B cell (primary cell): Measurements from ENCODE around the gene RDM1. TPM values are rescaled to one million over a fixed set of nuclear protein-coding genes. Genes with fewer than 3 reads are reported as not detected.

Experiments
- ATAC-seq: fragments of 200-7000 bp; cut with Tn5 transposase; one replicate; pipeline ENCODE4 v1.10.0; 2021; ENCODE audit warnings: low read depth, mild to moderate bottlenecking, moderate number of reproducible peaks, moderate library complexity
- CTCF ChIA-PET: fragments of 350-600 bp; sonication (Branson Sonifier 250); formaldehyde crosslinking; loops from one replicate; lab custom pipeline; 2021; ENCODE audit warnings: antibody characterized with exemption, inconsistent platforms; lab: Charles Lee
- POLR2A ChIA-PET: fragments of 350-600 bp; sonication (Branson Sonifier 250); formaldehyde crosslinking; loops from one replicate; lab custom pipeline; 2021; ENCODE audit warnings: antibody characterized with exemption; lab: Charles Lee
- DNase-seq: peaks from one replicate; pipeline ENCODE4 v3.0.0; 2013
- H2AFZ ChIP-seq: 2 replicates; pipeline ENCODE4 v1.6.1; 2012; ENCODE audit warnings: mild to moderate bottlenecking, low read depth, low read length; ENCODE audit not compliant: insufficient read depth, poor library complexity, severe bottlenecking
- H3K27ac ChIP-seq, 2 donors: 1 replicate in 1 of 2; 2 replicates in 1 of 2; pipeline ENCODE4 v1.5.1; 2012 to 2013; ENCODE audit warnings: low read length in 2 of 2, mild to moderate bottlenecking in 2 of 2, moderate library complexity in 1 of 2
- H3K27me3 ChIP-seq, 4 experiments: fragments of 200-600 bp in 1 of 4; sonication (generic) in 1 of 4; replicated peaks in 1 of 4; 1 replicate in 2 of 4; 2 replicates in 2 of 4; pipeline versions ENCODE4 v1.6.1 to v1.7.0; 2013 to 2016; ENCODE audit warnings: low read length in 3 of 4, mild to moderate bottlenecking in 2 of 4, mixed read lengths in 1 of 4, moderate library complexity in 1 of 4; ENCODE audit not compliant: insufficient read depth in 4 of 4, control insufficient read depth in 3 of 4; ENCODE audit errors: control extremely low read depth in 1 of 4
- H3K36me3 ChIP-seq, 2 experiments: replicated peaks in 1 of 2; 1 replicate in 1 of 2; 2 replicates in 1 of 2; pipeline versions ENCODE4 v1.6.1 to v1.7.1; 2013; ENCODE audit warnings: low read length in 1 of 2; ENCODE audit not compliant: insufficient read depth in 2 of 2, control insufficient read depth in 1 of 2; ENCODE audit errors: control extremely low read depth in 1 of 2, extremely low read depth in 1 of 2
- H3K4me1 ChIP-seq, 2 donors: fragments of 200-600 bp in 1 of 2; sonication (generic) in 1 of 2; 1 replicate in 1 of 2; 2 replicates in 1 of 2; pipeline versions ENCODE4 v1.5.1 to v1.6.1; 2013 to 2017; ENCODE audit warnings: low read length in 2 of 2; ENCODE audit not compliant: control insufficient read depth in 2 of 2, insufficient read depth in 2 of 2
- H3K4me2 ChIP-seq: replicated peaks from 2 replicates; pipeline ENCODE3; 2012; ENCODE audit warnings: mild to moderate bottlenecking, low read depth, low read length; ENCODE audit not compliant: poor library complexity, severe bottlenecking
- H3K4me3 ChIP-seq, 5 experiments: fragments of 200-600 bp in 1 of 5; sonication (generic) in 1 of 5; 1 replicate in 3 of 5; 2 replicates in 2 of 5; pipeline versions ENCODE4 v1.5.1 to v1.7.0; 2011 to 2016; ENCODE audit warnings: low read length in 4 of 5, mild to moderate bottlenecking in 4 of 5, low read depth in 2 of 5, control low read depth in 1 of 5, moderate library complexity in 1 of 5; ENCODE audit not compliant: insufficient read depth in 1 of 5; ENCODE audit errors: control extremely low read depth in 1 of 5, extremely low read depth in 1 of 5
- H3K79me2 ChIP-seq: fragments of 200-600 bp; sonication (generic); one replicate; pipeline ENCODE4 v1.6.0; 2016; ENCODE audit warnings: low read length; ENCODE audit not compliant: control insufficient read depth, insufficient read depth
- H3K9ac ChIP-seq: fragments of 200-600 bp; sonication (generic); 2 replicates; pipeline ENCODE4 v1.6.1; 2017; ENCODE audit warnings: mild to moderate bottlenecking, low read length, moderate library complexity
- H3K9me3 ChIP-seq, 3 donors: one replicate each; pipeline versions ENCODE4 v1.6.1 to v1.7.1; 2013; ENCODE audit warnings: low read length in 2 of 3; ENCODE audit not compliant: control insufficient read depth in 2 of 3, insufficient read depth in 1 of 3; ENCODE audit errors: control extremely low read depth in 1 of 3
- H4K20me1 ChIP-seq: 2 replicates; pipeline ENCODE4 v1.6.0; 2012; ENCODE audit warnings: mild to moderate bottlenecking, low read length; ENCODE audit not compliant: insufficient read depth, control insufficient read depth, poor library complexity, severe bottlenecking
- H3K27ac Mint-ChIP-seq: one replicate; pipeline ENCODE4 v1.8.0; 2021; ENCODE audit warnings: mixed read lengths
- H3K27me3 Mint-ChIP-seq: one replicate; pipeline ENCODE4 v1.8.0; 2021; ENCODE audit warnings: mixed read lengths
- H3K4me1 Mint-ChIP-seq: one replicate; pipeline ENCODE4 v1.8.0; 2021; ENCODE audit warnings: mixed read lengths
- H3K4me3 Mint-ChIP-seq: one replicate; pipeline ENCODE4 v1.8.0; 2021; ENCODE audit warnings: mixed read lengths
- H3K9me3 Mint-ChIP-seq: one replicate; pipeline ENCODE4 v1.8.0; 2022; ENCODE audit warnings: mixed read lengths; ENCODE audit not compliant: insufficient read depth
- EZH2 ChIP-seq: IDR thresholded peaks from 2 replicates; pipeline ENCODE4 v1.6.1; 2012; ENCODE audit warnings: borderline replicate concordance, low read depth, mild to moderate bottlenecking, moderate library complexity, low read length; ENCODE audit not compliant: insufficient read depth, poor library complexity, severe bottlenecking
- WGBS: methylation state at CpG from one replicate; pipeline ENCODE4 v1.1.5; 2013; ENCODE audit warnings: missing lambda C conversion rate; ENCODE audit not compliant: insufficient coverage; 5-methylcytosine and 5-hydroxymethylcytosine counted together
- intact Hi-C: fragments of 100-400 bp; cut with micrococcal nuclease; formaldehyde crosslinking; loops from one replicate; pipeline ENCODE4 v1.10.0; 2022
- polyA plus RNA-seq: library from polyadenylated mRNA; depleted of rRNA; stranded (reverse); fragments of >200 nt; gene quantifications from 2 replicates; pipeline ENCODE4 v1.2.3, GENCODE V29; 2012
- total RNA-seq, 2 donors: library from RNA; stranded (reverse); fragments of 120-200 nt in 1 of 2; gene quantifications; 1 replicate in 1 of 2; 2 replicates in 1 of 2; pipeline versions ENCODE4 v1.2.3 to v1.2.4, GENCODE V29; 2013 to 2022
- TF ChIP-seq, protein P1 (sequence below): fragments of 200-600 bp; IDR thresholded peaks from one replicate; pipeline ENCODE4 v1.8.0; 2022; ENCODE audit warnings: antibody characterized with exemption, mild to moderate bottlenecking

Gene RDM1
- total and polyA plus RNA-seq, 2 donors (not counting 1 experiment from before 2014, with no cell fraction given): not detected

DNA sequence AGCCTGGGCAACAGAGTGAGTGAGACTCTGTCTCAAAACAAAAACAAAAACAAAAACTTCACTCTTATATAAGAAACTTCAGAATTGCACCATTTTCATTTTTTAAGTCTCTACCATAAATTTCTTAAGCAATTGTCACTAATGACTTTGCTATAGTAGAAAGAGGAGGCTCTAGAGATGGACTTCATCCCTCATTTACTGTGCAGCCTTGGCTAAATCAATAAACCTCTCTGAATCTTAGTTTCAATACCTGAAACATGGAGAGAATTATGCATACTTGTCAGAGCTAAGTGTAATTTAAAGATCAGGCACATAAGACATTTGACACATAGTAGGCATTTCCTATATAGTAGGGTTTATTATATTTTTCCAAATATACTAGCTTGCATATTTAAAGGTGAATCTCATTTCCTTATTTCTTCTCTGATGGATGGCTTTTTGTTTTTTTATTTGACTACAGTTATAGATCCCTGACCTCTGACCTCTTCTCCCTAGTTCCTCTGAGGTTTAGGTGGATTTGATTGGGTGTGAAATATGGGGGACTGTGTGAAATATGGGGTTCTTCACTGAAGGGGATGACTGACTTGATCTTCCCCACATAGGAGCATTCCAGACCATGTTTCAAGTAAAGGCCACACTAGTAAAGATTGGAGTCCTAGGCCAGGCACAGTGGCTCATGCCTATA is 53.1 kb downstream of the RDM1 start:
- intact Hi-C loops: no loop called here
- Histone ChIP-seq H3K79me2 (no peaks in the 10 kb centered on the region), H3K9ac (no peak overlapping the region), H4K20me1 (no peaks in the 10 kb centered on the region), H3K4me3 (no peak overlapping the region), H2AFZ (no peak overlapping the region), H3K4me2 (no peak overlapping the region), H3K9me3 (no peaks in the 10 kb centered on the region), H3K27ac (no peak overlapping the region), H3K36me3 (no peaks in the 10 kb centered on the region), H3K4me1 (peaks cover 10 to 15% of the 10 kb centered on the region in 2 donors), H3K27me3 (no peaks in the 10 kb centered on the region)
- H3K27me3 Mint-ChIP-seq: no peaks in the 10 kb centered on the region
- no peaks in the 10 kb centered on the region for H3K9me3 Mint-ChIP-seq
- no peak overlapping the region for H3K27ac Mint-ChIP-seq
- DNase-seq: no peak
- H3K4me3 Mint-ChIP-seq: no peak overlapping the region
- no peak for TF ChIP-seq EZH2
- TF ChIP-seq, protein P1, sequence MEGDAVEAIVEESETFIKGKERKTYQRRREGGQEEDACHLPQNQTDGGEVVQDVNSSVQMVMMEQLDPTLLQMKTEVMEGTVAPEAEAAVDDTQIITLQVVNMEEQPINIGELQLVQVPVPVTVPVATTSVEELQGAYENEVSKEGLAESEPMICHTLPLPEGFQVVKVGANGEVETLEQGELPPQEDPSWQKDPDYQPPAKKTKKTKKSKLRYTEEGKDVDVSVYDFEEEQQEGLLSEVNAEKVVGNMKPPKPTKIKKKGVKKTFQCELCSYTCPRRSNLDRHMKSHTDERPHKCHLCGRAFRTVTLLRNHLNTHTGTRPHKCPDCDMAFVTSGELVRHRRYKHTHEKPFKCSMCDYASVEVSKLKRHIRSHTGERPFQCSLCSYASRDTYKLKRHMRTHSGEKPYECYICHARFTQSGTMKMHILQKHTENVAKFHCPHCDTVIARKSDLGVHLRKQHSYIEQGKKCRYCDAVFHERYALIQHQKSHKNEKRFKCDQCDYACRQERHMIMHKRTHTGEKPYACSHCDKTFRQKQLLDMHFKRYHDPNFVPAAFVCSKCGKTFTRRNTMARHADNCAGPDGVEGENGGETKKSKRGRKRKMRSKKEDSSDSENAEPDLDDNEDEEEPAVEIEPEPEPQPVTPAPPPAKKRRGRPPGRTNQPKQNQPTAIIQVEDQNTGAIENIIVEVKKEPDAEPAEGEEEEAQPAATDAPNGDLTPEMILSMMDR: no peak
- peaks cover 33% of the 10 kb centered on the region for H3K4me1 Mint-ChIP-seq
- ChIA-PET POLR2A (no interaction called here), CTCF (no interaction called here)
- no peak for ATAC-seq

DNA sequence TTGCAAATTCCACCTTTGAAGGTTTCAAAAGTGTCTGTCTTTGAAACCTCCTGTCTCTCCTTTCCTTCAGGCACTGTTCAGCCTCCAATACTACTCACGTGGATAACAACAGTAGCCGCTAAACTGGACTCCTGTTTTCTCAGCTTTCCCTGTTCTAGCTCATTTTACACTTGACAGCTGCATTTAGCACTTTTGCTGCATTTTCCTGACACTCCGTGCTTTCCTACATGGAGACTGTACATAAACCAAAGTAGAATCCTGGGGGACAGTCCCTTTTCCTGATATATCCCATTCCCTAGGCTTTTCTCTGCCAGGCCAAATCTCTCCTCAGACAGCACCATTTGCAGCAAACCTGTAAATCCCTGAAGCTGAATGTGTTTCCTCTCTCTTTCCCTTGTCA is 54.0 kb downstream of the RDM1 start:
- H3K27me3 ChIP-seq: no peaks in the 10 kb centered on the region
- Mint-ChIP-seq H3K4me3 (no peak overlapping the region), H3K27ac (no peak overlapping the region), H3K9me3 (no peaks in the 10 kb centered on the region), H3K27me3 (no peaks in the 10 kb centered on the region), H3K4me1 (peaks cover 37% of the 10 kb centered on the region)
- no peaks in the 10 kb centered on the region for H3K79me2 ChIP-seq
- H3K4me1 ChIP-seq: peaks cover 10 to 17% of the 10 kb centered on the region in 2 donors
- H3K36me3 ChIP-seq: no peaks in the 10 kb centered on the region
- 94% methylated on average over 3 of the region's 3 CpGs for WGBS
- ATAC-seq: no peak
- ChIA-PET POLR2A (interaction anchor here (0.6 kb wide), 1 partner anchor 70 kb away, joined by 3 read pairs; no protein-coding TSS in a partner anchor), CTCF (interaction anchor here (0.7 to 1.5 kb wide), 4 partner anchors 9 to 75 kb away, joined by 3 to 4 read pairs (median 3); no protein-coding TSS in a partner anchor)
- no peak overlapping the region for H3K4me2 ChIP-seq
- no peak overlapping the region for H3K27ac ChIP-seq
- DNase-seq: no peak
- H3K9ac ChIP-seq: no peak overlapping the region
- intact Hi-C loops: no loop called here
- no peak for TF ChIP-seq EZH2
- TF ChIP-seq, protein P1: no peak
- H3K9me3 ChIP-seq: no peaks in the 10 kb centered on the region
- no peak overlapping the region for H3K4me3 ChIP-seq
- no peaks in the 10 kb centered on the region for H4K20me1 ChIP-seq
- H2AFZ ChIP-seq: no peak overlapping the region
